Naive B cell (primary cell): ENCODE measurements around the gene RFX3. TPM values are rescaled to one million over a fixed set of nuclear protein-coding genes. Genes with fewer than 3 reads are reported as not detected.
A peak's percentile ranks its signal among the peaks of the same experiment; 100 is the strongest.

Experiments
- ATAC-seq, 2 donors: fragments of 150-1000 bp; cut with Tn5 transposase; 2 replicates each; pipeline ENCODE4 v1.10.0; 2021; ENCODE audit warnings: low read depth in 2 of 2, mild to moderate bottlenecking in 2 of 2, moderate library complexity in 2 of 2
- DNase-seq: peaks from one replicate; pipeline ENCODE4 v3.0.0; 2022
- H3K27ac Mint-ChIP-seq, 6 donors: one replicate each; pipeline ENCODE4 v1.8.0; 2020 to 2022; ENCODE audit warnings: mild to moderate bottlenecking in 6 of 6, mixed read lengths in 6 of 6, moderate library complexity in 5 of 6, inconsistent platforms in 2 of 6
- H3K27me3 Mint-ChIP-seq, 3 donors: one replicate each; pipeline ENCODE4 v1.8.0; 2021 to 2022; ENCODE audit warnings: mixed read lengths in 3 of 3, mild to moderate bottlenecking in 1 of 3
- H3K36me3 Mint-ChIP-seq, 2 donors: one replicate each; pipeline ENCODE4 v1.8.0; 2020 to 2022; ENCODE audit warnings: mixed read lengths in 2 of 2, inconsistent platforms in 1 of 2, mild to moderate bottlenecking in 1 of 2
- H3K4me1 Mint-ChIP-seq, 3 donors: one replicate each; pipeline ENCODE4 v1.8.0; 2020 to 2022; ENCODE audit warnings: mixed read lengths in 3 of 3, inconsistent platforms in 1 of 3, mild to moderate bottlenecking in 1 of 3, moderate library complexity in 1 of 3
- H3K4me3 Mint-ChIP-seq, 8 donors: one replicate each; pipeline ENCODE4 v1.8.0; 2020 to 2022; ENCODE audit warnings: mild to moderate bottlenecking in 8 of 8, mixed read lengths in 8 of 8, moderate library complexity in 8 of 8, inconsistent platforms in 2 of 8
- H3K9me3 Mint-ChIP-seq, 7 donors: one replicate each; pipeline ENCODE4 v1.8.0; 2020 to 2022; ENCODE audit warnings: mixed read lengths in 7 of 7, mild to moderate bottlenecking in 5 of 7, inconsistent platforms in 2 of 7, moderate library complexity in 1 of 7
- polyA plus RNA-seq, 6 donors: library from polyadenylated mRNA; unstranded; fragments of 300-500 nt; fragmentation: Illumina TruSeq; gene quantifications; one replicate each; pipeline ENCODE4 v1.2.3, GENCODE V29; 2021; ENCODE audit warnings: low read depth in 6 of 6

Gene RFX3
- polyA plus RNA-seq, 6 donors from 2014 or later = 3.7 to 16.7 (median 6.3) TPM

DNA sequence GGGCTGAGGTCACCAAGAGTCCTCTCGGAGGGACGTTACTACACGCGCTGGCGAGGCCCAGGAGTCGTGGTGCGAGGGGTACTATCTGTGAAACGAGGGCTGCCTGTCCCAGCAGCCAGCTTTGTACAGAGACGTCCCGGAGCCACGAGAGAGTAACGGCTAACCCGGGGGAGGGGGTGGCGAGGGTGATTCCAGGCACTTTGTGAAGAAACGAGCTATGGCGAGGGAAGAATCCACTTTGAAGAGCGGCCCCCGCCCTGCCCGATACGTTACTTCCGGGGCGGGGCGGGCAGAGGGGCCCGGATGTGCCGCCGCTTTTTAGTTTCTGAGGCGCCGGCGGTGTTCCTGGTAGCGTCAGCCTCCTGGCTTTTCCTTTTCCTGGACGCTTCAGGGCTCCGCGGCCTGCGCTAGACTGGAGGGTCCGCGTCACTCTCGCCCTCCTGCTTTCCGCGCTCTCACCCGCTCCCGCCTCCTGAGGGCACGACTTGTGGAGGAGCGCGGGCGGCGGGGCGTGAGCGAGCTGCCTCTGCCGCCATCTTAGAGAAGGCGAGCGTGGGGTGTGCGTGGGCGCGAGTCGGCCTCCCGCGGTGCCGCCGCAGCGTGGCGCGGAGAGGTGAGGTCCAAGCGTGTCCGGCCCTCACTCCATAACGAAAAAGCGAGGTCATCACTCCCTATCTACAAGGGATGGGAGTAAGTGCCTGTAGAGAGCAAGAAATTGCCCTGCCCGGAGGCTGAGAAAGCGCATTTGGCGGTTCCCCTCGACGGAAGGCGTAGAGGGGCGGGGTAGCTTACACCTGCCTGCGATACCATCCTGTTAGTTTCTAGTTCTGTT, 580 bp upstream of the RFX3 start:
- Mint-ChIP-seq H3K4me3 (peak overlapping the region; percentile 91 to 99 (median 96)), H3K36me3 (peaks cover 0 to 8% of the 10 kb centered on the region in 2 donors), H3K9me3 (peaks cover 0 to 12% (median 0%) of the 10 kb centered on the region in 7 donors), H3K27me3 (no peaks in the 10 kb centered on the region), H3K4me1 (peaks cover 33 to 49% (median 49%) of the 10 kb centered on the region in 3 donors), H3K27ac (peak overlapping the region; percentile 99 to 100 (median 100))
- DNase-seq (peak; percentile 88), ATAC-seq (peak; percentile 63)

DNA sequence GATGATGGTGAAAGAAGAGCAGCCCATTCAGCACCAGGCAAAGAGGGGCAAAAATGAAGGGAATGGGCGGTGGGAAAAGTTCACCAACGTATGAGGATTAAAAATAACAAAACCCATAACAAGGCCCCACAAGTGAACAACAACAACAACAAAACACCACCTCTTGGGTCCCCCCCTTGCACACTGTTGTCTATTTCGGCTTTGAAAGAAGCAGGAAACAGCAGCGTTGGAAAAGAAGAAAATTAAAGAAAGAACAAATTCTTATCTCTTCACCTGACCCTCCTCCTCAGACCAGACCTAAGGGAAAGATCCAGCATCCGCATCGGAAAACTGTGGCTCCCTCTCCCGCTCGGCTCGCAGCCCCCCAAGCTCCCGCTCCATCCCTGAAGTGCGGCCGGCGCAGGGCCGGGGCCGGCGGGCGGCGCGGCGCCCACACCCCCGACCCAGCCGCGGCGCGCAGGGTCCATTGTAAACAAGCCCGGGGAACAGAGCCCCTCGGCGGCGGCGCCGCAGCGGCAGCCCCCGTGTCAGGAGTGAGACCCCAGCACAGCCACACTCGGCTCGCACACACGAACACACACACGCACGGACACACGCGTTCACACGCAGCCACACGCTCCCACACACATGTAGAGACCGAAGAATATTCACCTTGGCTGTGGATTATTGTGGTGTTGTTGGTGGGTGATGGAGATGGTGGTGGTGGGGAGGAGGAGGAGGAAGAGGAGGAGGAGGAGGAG, 535 bp downstream of the RFX3 start:
- Mint-ChIP-seq H3K9me3 (peaks cover 0 to 12% (median 0%) of the 10 kb centered on the region in 7 donors), H3K27me3 (no peaks in the 10 kb centered on the region), H3K4me3 (peak overlapping the region; percentile 91 to 99 (median 96)), H3K36me3 (peaks cover 0 to 8% of the 10 kb centered on the region in 2 donors), H3K4me1 (peaks cover 35 to 48% (median 46%) of the 10 kb centered on the region in 3 donors), H3K27ac (peak overlapping the region; percentile 99 to 100 (median 100))
- ATAC-seq = peak in 1 of 2 donors; percentile 0
- DNase-seq = no peak

DNA sequence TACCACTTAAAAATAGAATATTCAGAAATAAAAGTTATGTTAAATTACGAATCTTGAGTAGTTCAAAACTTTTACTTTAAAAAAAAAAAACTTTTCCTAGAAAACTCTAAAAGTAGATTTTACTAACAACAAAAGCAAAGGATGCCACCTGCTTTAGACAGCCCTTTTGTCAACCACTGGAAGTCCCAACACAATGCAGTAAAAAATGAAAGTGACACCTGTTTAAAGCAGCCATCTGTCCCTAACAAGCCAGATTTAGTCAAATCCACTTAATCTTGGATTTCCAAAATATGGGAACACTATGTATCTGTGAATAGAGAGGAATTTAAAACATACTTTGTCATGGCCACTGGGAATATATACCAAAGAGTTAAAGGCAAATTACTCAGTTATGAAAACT, 3.8 kb downstream of the RFX3 start:
- no peak overlapping the region for H3K4me3 Mint-ChIP-seq
- peaks cover 0 to 8% of the 10 kb centered on the region in 2 donors for H3K36me3 Mint-ChIP-seq
- H3K27me3 Mint-ChIP-seq = no peaks in the 10 kb centered on the region
- DNase-seq (no peak), ATAC-seq (no peak)
- H3K27ac Mint-ChIP-seq = no peak overlapping the region
- H3K4me1 Mint-ChIP-seq = peaks cover 21 to 30% (median 26%) of the 10 kb centered on the region in 3 donors
- peaks cover 0 to 12% (median 0%) of the 10 kb centered on the region in 7 donors for H3K9me3 Mint-ChIP-seq

DNA sequence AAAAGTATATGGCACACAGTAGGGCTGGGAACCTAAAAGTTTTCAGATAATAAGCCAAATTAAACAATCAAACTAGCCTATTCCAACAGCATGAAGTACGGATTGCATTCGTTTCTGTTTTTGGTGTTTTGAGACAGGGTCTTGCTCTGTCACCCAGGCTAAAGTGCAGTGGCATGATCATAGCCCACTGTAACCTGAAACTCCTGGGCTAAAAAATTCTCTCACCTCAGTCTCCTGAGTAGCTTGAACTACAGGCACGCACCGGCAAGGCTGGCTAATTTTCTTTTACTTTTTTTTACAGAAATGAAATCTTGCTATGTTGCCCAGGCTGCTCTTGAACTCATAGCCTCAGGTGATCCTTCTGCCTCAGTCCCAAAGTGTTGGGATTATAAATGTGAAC, 5.2 kb downstream of the RFX3 start:
- H3K9me3 Mint-ChIP-seq = peaks cover 0 to 6% (median 0%) of the 10 kb centered on the region in 7 donors
- peaks cover 23 to 27% (median 25%) of the 10 kb centered on the region in 3 donors for H3K4me1 Mint-ChIP-seq
- H3K27ac Mint-ChIP-seq = no peak overlapping the region
- no peak overlapping the region for H3K4me3 Mint-ChIP-seq
- peaks cover 0 to 2% of the 10 kb centered on the region in 2 donors for H3K36me3 Mint-ChIP-seq
- H3K27me3 Mint-ChIP-seq = no peaks in the 10 kb centered on the region
- ATAC-seq (no peak), DNase-seq (no peak)

DNA sequence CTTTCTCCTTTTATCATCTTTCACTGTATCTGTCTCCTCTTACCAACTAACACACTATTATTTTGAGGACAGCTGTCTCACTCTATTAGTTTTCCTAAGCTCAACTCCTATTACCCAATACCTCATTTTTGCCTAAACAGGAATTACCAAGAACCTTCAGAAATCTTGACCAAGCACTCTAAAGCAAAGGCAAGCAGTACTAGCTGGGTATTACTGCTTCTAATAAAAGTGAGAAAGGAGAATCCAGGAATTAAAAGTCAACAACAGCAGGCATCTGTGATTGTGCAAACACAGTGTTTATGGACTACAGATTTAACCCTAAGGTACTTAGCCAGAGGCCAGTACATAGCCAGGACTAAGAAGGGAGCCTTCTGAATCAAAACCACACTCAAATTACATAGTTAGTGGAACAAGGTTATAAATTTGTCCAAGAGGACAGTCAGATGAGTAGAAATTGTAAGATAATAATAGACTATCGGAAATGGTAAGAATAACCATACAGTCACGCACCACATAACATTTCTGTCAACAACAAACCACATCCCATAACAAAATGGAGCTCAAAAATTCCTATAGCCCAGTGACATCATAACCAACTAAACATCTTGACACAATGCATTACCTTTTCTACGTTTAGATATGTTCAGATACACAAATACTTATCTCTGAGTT, 8.3 kb downstream of the RFX3 start:
- Mint-ChIP-seq H3K27me3 (no peaks in the 10 kb centered on the region), H3K36me3 (no peaks in the 10 kb centered on the region), H3K9me3 (no peaks in the 10 kb centered on the region), H3K27ac (peak overlapping the region in 2 of 6 donors; percentile 16 to 74), H3K4me1 (peaks cover 13 to 19% (median 16%) of the 10 kb centered on the region in 3 donors), H3K4me3 (no peak overlapping the region)
- peak; percentile 7 to 15 for ATAC-seq
- no peak for DNase-seq

DNA sequence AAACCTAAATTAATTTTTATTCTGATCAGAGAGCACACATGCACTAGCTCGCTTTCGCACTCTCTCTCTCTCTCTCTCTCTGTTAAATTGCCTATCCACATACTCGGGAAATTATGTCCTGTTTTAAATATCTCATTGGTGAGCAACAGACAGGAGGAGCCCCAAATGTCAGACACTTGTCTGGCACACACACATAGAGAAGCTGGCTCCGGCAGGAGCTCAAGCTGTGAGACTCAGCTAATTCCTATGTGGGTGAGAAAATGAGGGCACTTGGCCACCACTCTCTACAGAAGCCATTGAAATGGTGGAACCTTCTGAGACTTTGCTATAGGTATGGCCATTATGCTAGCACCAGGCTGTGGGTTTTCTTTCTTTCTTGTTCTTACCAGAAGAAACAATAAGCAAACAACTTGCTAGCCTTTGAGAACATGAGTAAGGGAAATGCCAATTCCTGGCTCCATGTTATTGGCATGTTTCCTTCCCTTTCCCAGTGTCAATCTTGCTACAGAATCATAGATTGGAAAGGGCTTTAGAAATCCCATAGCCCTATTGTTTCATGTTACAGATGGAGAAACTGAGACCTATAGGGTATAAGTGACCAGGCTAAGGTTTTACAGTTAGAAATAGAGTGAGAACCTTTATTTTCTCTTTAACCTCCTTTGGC, 9.0 kb downstream of the RFX3 start:
- no peak for ATAC-seq

DNA sequence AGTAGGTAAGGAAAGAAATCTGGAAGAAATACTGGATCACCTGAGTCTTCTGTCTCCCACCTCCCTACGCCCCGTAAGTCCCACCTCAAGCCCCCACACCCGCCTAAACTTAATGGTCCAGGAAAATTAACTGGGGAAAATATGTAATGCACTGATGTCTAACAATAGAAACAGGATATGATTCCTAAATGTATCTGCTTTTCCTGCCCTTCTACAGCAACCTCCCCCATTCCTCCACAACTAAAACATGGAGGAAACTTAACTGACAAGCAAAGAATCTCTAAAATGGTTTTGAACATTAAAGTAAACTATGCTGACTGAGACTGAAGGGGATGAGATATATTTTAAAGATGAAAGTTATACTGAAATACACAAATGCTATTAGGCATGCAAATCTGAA, 10.4 kb downstream of the RFX3 start:
- DNase-seq (no peak), ATAC-seq (no peak)
- no peaks in the 10 kb centered on the region for H3K9me3 Mint-ChIP-seq
- H3K27ac Mint-ChIP-seq = no peak overlapping the region
- H3K4me3 Mint-ChIP-seq = no peak overlapping the region
- peaks cover 13 to 23% (median 19%) of the 10 kb centered on the region in 3 donors for H3K4me1 Mint-ChIP-seq
- H3K27me3 Mint-ChIP-seq = no peaks in the 10 kb centered on the region
- H3K36me3 Mint-ChIP-seq = no peaks in the 10 kb centered on the region

More for the DNA sequence above, 9.0 kb downstream of the RFX3 start:
- no peak for DNase-seq
- H3K4me3 Mint-ChIP-seq = no peak overlapping the region
- no peaks in the 10 kb centered on the region for H3K9me3 Mint-ChIP-seq
- H3K36me3 Mint-ChIP-seq = no peaks in the 10 kb centered on the region
- H3K4me1 Mint-ChIP-seq = peaks cover 13 to 17% (median 16%) of the 10 kb centered on the region in 3 donors
- no peak overlapping the region for H3K27ac Mint-ChIP-seq
- no peaks in the 10 kb centered on the region for H3K27me3 Mint-ChIP-seq

DNA sequence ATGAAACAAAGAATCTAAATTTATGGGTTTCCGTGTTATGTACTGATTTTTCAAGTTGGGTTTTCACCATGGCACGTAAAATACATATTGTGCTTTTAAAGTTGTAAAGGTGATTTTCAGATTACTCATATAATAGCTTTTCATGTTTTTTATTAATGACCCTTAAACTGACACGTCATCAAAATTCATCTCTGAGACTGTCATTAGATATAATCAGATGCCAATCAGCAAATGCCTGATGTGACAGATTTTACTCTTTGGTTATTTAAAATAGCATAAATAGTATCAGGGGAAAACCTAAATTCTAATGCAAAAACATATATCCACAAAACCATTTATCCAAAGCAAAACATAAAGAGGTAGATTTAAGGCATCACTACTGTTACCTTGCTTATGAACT, 11.0 kb downstream of the RFX3 start:
- Mint-ChIP-seq H3K4me1 (peaks cover 13 to 23% (median 17%) of the 10 kb centered on the region in 3 donors), H3K36me3 (no peaks in the 10 kb centered on the region), H3K4me3 (no peak overlapping the region), H3K9me3 (no peaks in the 10 kb centered on the region), H3K27ac (no peak overlapping the region), H3K27me3 (no peaks in the 10 kb centered on the region)
- DNase-seq (no peak), ATAC-seq (no peak)

DNA sequence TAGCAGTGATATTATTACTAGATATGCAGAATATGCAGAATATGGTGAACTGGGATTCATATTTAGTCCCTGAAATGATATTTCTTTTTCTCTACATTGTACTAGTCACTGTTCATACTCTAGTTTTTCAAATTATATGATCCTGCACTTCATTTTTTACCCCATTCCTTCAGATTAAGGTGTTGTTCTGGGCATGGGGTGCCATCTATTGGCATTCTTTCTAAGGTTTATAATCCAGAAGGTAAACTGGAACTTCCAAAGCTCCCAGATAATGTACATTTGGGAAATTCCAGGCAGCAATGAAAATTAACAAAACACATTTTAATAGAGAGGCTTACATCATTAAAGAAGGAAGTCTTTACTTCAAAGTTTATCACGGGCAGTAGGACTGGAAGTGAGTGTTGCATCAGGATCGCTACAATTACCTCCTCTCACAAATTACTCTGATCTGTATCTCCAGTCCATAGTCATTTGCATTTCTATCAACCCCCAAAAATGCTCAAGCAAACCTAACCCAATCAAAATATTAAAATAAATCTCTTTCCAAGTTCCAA, 12.5 kb downstream of the RFX3 start:
- Mint-ChIP-seq H3K27ac (no peak overlapping the region), H3K4me3 (no peak overlapping the region), H3K4me1 (peaks cover 19 to 31% (median 23%) of the 10 kb centered on the region in 3 donors), H3K9me3 (no peaks in the 10 kb centered on the region), H3K36me3 (no peaks in the 10 kb centered on the region), H3K27me3 (no peaks in the 10 kb centered on the region)
- DNase-seq = no peak
- ATAC-seq = no peak

DNA sequence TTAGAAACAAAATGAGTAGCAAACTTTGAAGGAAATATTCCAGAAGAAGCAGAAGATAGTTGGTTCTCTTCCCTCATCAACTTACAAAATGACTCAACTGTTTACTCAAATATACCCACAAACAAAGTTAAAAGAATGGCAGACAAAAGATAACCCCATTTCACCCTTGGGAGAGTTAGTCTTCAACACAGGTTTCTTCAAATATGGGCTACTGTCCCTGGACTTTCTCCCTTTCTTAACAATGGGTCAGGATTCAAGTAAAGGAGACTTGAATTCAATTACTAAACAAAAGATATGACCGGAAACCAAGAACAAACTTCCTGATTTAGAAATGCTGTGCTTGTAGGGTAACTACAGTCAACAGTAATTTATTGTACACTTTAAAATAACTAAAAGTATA, 14.2 kb downstream of the RFX3 start:
- H3K4me1 Mint-ChIP-seq = peaks cover 22 to 41% (median 25%) of the 10 kb centered on the region in 3 donors
- no peaks in the 10 kb centered on the region for H3K9me3 Mint-ChIP-seq
- no peaks in the 10 kb centered on the region for H3K36me3 Mint-ChIP-seq
- no peak for DNase-seq
- no peak overlapping the region for H3K4me3 Mint-ChIP-seq
- H3K27ac Mint-ChIP-seq = peak overlapping the region in 2 of 6 donors; percentile 44 to 50
- no peaks in the 10 kb centered on the region for H3K27me3 Mint-ChIP-seq
- no peak for ATAC-seq

DNA sequence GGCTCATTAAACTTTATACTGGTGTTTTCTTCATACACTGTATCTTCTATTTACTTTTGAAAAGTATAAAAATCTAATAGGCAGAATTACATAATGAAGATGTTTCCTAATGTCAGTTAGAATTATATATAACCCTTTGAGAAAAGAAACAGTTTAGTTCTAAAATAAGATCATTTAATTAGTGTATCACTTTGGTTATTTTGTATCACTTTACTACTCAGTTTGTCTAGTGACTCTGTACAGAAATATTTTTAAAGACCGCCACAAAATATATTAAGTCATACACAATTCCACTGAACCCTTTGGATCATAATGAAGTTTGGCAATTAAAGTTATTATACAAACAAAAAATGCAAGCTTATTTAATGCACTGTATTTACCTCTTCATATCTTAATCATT, 15.0 kb downstream of the RFX3 start:
- DNase-seq (no peak), ATAC-seq (no peak)
- H3K4me1 Mint-ChIP-seq = peaks cover 20 to 43% (median 21%) of the 10 kb centered on the region in 3 donors

DNA sequence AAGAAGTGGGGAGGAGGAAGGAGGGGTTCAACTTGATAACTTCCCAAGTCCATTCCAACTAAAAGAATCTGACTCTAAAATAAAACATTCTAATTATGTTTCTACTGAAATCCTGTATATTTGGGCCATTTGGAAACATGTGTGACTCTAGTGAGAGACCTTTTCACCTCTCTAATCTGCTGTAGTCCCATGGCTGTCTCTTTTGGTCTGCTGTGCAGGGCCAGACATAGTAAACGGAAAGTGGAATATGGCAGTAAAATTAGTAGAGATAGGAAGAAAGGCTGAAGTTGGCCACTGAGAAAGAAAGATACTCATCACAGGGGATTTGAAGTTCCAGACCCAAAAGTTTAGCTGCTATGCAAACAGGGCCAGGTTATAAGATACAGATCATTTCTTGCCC, 15.9 kb downstream of the RFX3 start:
- peaks cover 0 to 4% of the 10 kb centered on the region in 2 donors for H3K36me3 Mint-ChIP-seq
- DNase-seq (no peak), ATAC-seq (no peak)
- peaks cover 20 to 48% (median 24%) of the 10 kb centered on the region in 3 donors for H3K4me1 Mint-ChIP-seq
- no peaks in the 10 kb centered on the region for H3K9me3 Mint-ChIP-seq
- no peaks in the 10 kb centered on the region for H3K27me3 Mint-ChIP-seq
- peak overlapping the region in 2 of 6 donors; percentile 9 to 75 for H3K27ac Mint-ChIP-seq
- no peak overlapping the region for H3K4me3 Mint-ChIP-seq

More for the DNA sequence above, 15.0 kb downstream of the RFX3 start:
- Mint-ChIP-seq H3K27ac (no peak overlapping the region), H3K27me3 (no peaks in the 10 kb centered on the region), H3K36me3 (peaks cover 0 to 2% of the 10 kb centered on the region in 2 donors), H3K9me3 (no peaks in the 10 kb centered on the region), H3K4me3 (no peak overlapping the region)
